Nephron (organoid): ENCODE measurements around the gene RNASE9.

Experiments used
- H3K27ac Mint-ChIP-seq, 3 experiments: 2 replicates each; pipeline ENCODE4 v1.8.0; 2020; ENCODE audit warnings: mixed read lengths in 3 of 3, mild to moderate bottlenecking in 2 of 3, moderate library complexity in 1 of 3
- H3K27me3 Mint-ChIP-seq: 2 replicates; pipeline ENCODE4 v1.8.0; 2021; ENCODE audit warnings: low read depth, mild to moderate bottlenecking, moderate library complexity, mixed read lengths
- H3K36me3 Mint-ChIP-seq: 2 replicates; pipeline ENCODE4 v1.8.0; 2020; ENCODE audit warnings: low read depth, mixed read lengths
- H3K4me1 Mint-ChIP-seq: 2 replicates; pipeline ENCODE4 v1.8.0; 2020; ENCODE audit warnings: mixed read lengths
- H3K4me3 Mint-ChIP-seq, 3 experiments: 2 replicates each; pipeline ENCODE4 v1.8.0; 2020; ENCODE audit warnings: mild to moderate bottlenecking in 3 of 3, mixed read lengths in 3 of 3, moderate library complexity in 2 of 3
- H3K9me3 Mint-ChIP-seq: 2 replicates; pipeline ENCODE4 v1.8.0; 2020; ENCODE audit warnings: mixed read lengths
- TF ChIP-seq, protein P1 (sequence below), 3 experiments: fragments of 200-600 bp; sonication (generic); IDR thresholded peaks; one replicate each; pipeline ENCODE4 v1.5.0; 2021; ENCODE audit warnings: antibody characterized with exemption in 3 of 3; ENCODE audit not compliant: unreplicated experiment in 3 of 3

The RNASE9 gene

DNA sequence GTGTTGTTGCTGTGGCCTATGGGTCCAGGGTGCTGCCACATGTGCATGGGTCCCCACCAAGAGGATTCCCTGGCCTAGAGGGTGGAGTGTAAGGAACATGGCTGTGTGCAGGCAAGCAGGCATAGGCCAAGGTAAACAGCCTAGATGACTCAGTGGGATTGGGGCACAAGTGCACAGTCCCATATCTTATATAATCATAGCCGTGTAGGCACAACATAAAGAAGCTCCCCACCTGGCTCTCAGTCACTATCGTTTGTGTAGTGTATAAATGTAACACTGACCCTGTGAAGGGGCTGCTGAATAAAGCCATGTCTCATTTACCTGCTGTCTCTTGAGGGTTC lies 46.0 kb upstream of the RNASE9 start:
- no peaks in the 10 kb centered on the region for H3K4me1 Mint-ChIP-seq
- no peak overlapping the region for H3K27ac Mint-ChIP-seq
- no peaks in the 10 kb centered on the region for H3K36me3 Mint-ChIP-seq
- TF ChIP-seq, protein P1, sequence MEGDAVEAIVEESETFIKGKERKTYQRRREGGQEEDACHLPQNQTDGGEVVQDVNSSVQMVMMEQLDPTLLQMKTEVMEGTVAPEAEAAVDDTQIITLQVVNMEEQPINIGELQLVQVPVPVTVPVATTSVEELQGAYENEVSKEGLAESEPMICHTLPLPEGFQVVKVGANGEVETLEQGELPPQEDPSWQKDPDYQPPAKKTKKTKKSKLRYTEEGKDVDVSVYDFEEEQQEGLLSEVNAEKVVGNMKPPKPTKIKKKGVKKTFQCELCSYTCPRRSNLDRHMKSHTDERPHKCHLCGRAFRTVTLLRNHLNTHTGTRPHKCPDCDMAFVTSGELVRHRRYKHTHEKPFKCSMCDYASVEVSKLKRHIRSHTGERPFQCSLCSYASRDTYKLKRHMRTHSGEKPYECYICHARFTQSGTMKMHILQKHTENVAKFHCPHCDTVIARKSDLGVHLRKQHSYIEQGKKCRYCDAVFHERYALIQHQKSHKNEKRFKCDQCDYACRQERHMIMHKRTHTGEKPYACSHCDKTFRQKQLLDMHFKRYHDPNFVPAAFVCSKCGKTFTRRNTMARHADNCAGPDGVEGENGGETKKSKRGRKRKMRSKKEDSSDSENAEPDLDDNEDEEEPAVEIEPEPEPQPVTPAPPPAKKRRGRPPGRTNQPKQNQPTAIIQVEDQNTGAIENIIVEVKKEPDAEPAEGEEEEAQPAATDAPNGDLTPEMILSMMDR (IDR thresholded peaks at IDR 0.05; ENCODE audit: unreplicated experiment in 3 of 3) = no peak
- peaks cover 5% of the 10 kb centered on the region for H3K27me3 Mint-ChIP-seq
- no peak overlapping the region for H3K4me3 Mint-ChIP-seq
- H3K9me3 Mint-ChIP-seq = no peaks in the 10 kb centered on the region

DNA sequence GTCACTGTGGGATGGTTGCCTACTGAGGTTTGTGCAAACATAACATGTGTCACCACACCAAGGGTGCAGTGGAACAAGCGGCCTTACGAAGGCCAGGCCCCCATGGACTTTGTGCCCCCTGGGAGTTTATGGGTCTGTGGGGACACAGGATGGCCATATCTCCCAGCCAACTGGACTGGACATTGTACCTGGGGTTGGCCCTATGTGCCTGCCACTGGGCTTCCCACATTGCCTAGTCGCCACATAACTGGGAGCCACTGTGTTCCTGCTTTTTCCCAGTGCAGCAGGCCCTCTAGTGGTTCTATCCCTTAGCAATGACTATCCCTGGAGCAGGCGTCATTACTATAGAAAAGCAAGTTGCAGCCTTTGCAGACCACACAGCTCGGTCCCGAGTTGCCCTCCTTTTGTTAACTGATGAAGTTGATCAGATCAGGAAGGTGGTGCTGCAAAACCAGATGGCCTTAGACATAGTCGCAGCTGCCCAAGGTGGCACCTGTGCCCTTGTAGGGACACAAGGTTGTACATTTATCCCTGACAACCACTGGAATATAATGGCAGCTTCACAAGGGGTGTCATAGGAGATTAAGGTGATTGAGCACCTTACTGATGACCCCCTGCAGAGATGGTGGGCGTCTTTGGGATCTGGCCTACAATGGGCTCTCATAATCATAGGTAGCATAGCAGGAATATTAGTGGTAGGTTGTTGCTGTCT lies 45.5 kb upstream of the RNASE9 start:
- TF ChIP-seq, protein P1 (IDR thresholded peaks at IDR 0.05; ENCODE audit: unreplicated experiment in 3 of 3) = peak; percentile 33 to 55 (median 39)
- H3K9me3 Mint-ChIP-seq = no peaks in the 10 kb centered on the region

DNA sequence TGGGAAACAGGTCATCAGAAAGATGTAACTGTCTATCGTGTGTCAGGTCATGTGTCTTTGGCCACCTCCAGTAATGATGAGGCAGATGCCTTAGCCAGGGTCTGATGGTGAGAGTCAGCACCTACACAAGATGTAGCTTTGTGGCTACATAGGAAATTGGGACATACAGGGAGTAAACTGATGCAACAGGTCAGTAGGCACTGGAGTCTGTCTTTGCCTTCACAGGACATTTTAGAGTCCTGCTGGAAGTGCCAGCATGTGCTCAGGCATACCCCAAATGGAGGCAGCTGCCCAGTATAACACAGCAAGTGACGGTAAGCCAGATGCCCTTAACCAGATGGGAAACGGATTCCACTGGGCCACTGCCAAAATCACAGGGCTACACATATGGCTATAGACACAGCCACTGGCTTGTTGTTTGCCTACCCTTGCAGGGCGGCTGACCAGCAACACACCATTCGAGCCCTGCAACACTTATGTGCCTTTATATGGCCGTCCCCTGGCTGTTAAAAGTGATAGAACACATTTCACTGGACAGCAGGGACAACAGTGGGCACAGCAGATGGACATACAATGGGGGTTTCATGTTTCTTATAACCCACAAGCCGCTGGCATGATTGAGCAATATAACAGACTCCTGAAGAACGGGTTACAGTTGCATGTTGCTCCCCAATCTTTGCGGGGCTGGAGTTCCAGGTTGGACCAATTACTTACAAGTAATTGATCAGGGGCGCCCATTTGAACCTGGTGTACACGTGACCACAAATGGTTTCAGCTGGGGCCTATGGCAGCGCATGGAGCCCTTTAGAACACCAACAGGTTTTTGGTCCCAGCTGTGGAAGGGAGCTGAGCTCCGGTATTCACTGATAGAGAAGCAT lies 43.2 kb upstream of the RNASE9 start:
- Mint-ChIP-seq H3K36me3 (no peaks in the 10 kb centered on the region), H3K4me3 (no peak overlapping the region), H3K9me3 (no peaks in the 10 kb centered on the region), H3K4me1 (no peaks in the 10 kb centered on the region), H3K27ac (no peak overlapping the region), H3K27me3 (peaks cover 5% of the 10 kb centered on the region)
- TF ChIP-seq, protein P1 (IDR thresholded peaks at IDR 0.05; ENCODE audit: unreplicated experiment in 3 of 3) = no peak

More for the DNA sequence above, 45.5 kb upstream of the RNASE9 start:
- Mint-ChIP-seq H3K4me1 (no peaks in the 10 kb centered on the region), H3K27ac (no peak overlapping the region), H3K36me3 (no peaks in the 10 kb centered on the region), H3K4me3 (no peak overlapping the region), H3K27me3 (peaks cover 5% of the 10 kb centered on the region)

DNA sequence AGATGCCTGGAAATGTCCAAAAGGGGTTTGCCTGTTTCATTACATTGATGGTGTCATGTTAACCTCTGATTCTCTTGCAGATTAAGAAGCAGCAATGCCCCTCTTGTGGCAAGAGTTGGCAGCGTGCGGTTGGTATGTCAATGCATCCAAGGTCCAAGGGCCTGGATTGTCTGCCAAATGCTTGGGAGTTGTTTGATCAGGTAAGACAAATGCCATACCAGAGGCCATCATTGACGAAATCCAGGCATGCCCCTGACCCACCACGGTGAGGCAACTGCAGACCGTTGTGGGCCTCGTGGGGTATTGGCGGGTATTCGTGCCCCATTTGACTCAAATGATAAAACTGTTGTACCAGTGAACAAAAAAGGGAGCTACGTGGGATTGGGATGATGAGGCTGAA lies 41.7 kb upstream of the RNASE9 start:
- Mint-ChIP-seq H3K27me3 (peaks cover 5% of the 10 kb centered on the region), H3K36me3 (no peaks in the 10 kb centered on the region), H3K4me1 (no peaks in the 10 kb centered on the region), H3K9me3 (no peaks in the 10 kb centered on the region), H3K27ac (no peak overlapping the region), H3K4me3 (no peak overlapping the region)
- TF ChIP-seq, protein P1 (IDR thresholded peaks at IDR 0.05; ENCODE audit: unreplicated experiment in 3 of 3) = no peak

DNA sequence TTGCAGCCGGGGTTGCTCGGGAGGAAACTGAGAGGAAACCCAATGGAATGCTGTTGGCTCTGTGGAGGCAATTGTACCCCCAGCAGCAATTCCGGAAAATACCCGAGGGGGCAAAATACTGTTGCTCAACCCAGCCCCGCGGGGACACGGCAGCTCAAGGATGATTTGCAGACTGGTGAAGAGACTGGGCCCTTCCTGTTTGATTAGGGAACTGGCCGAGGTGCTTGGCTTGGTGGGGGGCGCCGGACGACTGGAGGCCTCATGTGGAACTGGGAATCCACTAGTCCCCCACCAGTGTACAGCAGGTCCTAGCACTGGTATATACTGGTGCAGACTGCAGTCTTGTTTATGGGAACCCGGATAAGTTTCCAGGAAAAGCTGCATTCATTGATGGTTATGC lies 40.7 kb upstream of the RNASE9 start:
- no peak overlapping the region for H3K27ac Mint-ChIP-seq
- no peaks in the 10 kb centered on the region for H3K9me3 Mint-ChIP-seq
- TF ChIP-seq, protein P1 (IDR thresholded peaks at IDR 0.05; ENCODE audit: unreplicated experiment in 3 of 3) = no peak
- H3K4me3 Mint-ChIP-seq = no peak overlapping the region
- no peaks in the 10 kb centered on the region for H3K36me3 Mint-ChIP-seq
- H3K4me1 Mint-ChIP-seq = no peaks in the 10 kb centered on the region
- H3K27me3 Mint-ChIP-seq = peaks cover 4% of the 10 kb centered on the region
